ENCODE data around the gene MIS12. TPM values are rescaled to one million over a fixed set of nuclear protein-coding genes. Genes with fewer than 3 reads are reported as not detected.
A peak's percentile ranks its signal among the peaks of the same experiment; 100 is the strongest.

Gene MIS12
- total and polyA plus RNA-seq, 2 of the 13 experiments (the other 11 are each of a cell fraction or from before 2014, with no cell fraction given): 13.4 to 28.0 TPM

DNA sequence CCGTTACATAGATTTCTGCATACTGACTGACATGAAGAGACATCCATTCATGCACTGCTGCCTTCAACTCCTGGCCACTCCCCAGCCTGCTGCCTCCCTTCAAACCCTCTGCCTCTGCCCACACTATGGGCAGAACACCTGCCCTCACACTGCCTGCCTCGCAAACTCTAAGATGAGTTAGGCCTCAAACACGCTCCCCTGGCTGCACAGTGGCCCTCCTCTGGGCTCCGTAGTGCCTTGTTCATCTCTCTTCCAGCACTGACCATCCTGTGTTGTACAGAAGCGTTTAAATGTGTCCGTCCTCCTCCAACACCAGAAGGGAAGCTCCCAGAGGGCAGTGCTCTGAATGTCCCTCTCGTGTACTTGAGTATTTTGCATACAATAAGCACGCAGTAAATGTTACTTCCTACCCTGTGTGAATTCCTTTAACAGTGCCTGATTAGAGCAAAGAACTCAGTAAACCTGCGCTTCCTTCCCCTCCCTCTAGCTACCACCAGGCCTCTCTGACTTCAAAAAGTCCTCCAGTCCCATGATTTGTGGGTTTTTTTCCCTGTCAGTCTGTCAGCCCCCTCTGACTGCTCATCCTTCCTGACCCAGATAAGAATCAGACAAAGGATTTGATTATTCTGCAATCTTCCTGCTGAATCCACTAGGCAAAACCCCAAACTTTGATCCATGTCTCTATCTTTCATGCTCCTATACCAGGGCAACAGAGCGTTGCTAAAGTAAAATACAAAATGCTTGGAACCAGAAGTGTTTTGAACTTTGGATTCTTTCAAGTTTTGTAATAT is 21.5 kb upstream of the MIS12 start (continued):
- TF ChIP-seq, protein P1, sequence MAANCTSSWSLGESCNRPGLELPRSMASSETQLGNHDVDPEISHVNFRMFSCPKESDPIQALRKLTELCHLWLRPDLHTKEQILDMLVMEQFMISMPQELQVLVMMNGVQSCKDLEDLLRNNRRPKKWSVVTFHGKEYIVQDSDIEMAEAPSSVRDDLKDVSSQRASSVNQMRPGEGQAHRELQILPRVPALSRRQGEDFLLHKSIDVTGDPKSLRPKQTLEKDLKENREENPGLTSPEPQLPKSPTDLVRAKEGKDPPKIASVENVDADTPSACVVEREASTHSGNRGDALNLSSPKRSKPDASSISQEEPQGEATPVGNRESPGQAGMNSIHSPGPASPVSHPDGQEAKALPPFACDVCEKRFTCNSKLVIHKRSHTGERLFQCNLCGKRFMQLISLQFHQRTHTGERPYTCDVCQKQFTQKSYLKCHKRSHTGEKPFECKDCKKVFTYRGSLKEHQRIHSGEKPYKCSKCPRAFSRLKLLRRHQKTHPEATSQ (CRISPR knock-in tag; IDR thresholded peaks at IDR 0.05; ENCODE audit: borderline replicate concordance): no peak
- TF ChIP-seq ELF1 (CRISPR knock-in tag; IDR thresholded peaks at IDR 0.05) (0 out of 2 replicates have a peak, but pooled peaks have one; percentile 13), KDM4B (CRISPR knock-in tag; IDR thresholded peaks at IDR 0.05) (no peak), RFXANK (CRISPR knock-in tag; IDR thresholded peaks at IDR 0.05) (peak; percentile 40; the same call in 1 of the 2 replicates), MED1 (CRISPR knock-in tag; IDR thresholded peaks at IDR 0.05) (0 out of 2 replicates have a peak, but pooled peaks have one; percentile 30), ASH2L (IDR thresholded peaks at IDR 0.05; ENCODE audit: insufficient read length, low read depth, low read length) (peak; percentile 83), ZNF33B (CRISPR knock-in tag; IDR thresholded peaks at IDR 0.05) (no peak), ISL2 (CRISPR knock-in tag; IDR thresholded peaks at IDR 0.05) (0 out of 2 replicates have a peak, but pooled peaks have one; percentile 55), SAP130 (CRISPR knock-in tag; IDR thresholded peaks at IDR 0.05; ENCODE audit: low read depth) (peak; percentile 83), YEATS2 (CRISPR knock-in tag; IDR thresholded peaks at IDR 0.05; ENCODE audit: borderline replicate concordance) (peak; percentile 51; the same call in 1 of the 2 replicates), GFI1 (CRISPR knock-in tag; IDR thresholded peaks at IDR 0.05; ENCODE audit: borderline replicate concordance) (0 out of 2 replicates have a peak, but pooled peaks have one; percentile 64), HNRNPL (IDR thresholded peaks at IDR 0.05; ENCODE audit: low read depth, low read length) (0 out of 2 replicates have a peak, but pooled peaks have one; percentile 47), ZNF710 (CRISPR knock-in tag; IDR thresholded peaks at IDR 0.05; ENCODE audit: borderline replicate concordance) (peak; percentile 81), HNF1A (IDR thresholded peaks at IDR 0.05; ENCODE audit: low read depth) (no peak), HNF1A (CRISPR knock-in tag; IDR thresholded peaks at IDR 0.05; ENCODE audit: borderline replicate concordance) (0 out of 2 replicates have a peak, but pooled peaks have one; percentile 19), RFX3 (CRISPR knock-in tag; IDR thresholded peaks at IDR 0.05) (no peak)
- TF ChIP-seq, protein P2, sequence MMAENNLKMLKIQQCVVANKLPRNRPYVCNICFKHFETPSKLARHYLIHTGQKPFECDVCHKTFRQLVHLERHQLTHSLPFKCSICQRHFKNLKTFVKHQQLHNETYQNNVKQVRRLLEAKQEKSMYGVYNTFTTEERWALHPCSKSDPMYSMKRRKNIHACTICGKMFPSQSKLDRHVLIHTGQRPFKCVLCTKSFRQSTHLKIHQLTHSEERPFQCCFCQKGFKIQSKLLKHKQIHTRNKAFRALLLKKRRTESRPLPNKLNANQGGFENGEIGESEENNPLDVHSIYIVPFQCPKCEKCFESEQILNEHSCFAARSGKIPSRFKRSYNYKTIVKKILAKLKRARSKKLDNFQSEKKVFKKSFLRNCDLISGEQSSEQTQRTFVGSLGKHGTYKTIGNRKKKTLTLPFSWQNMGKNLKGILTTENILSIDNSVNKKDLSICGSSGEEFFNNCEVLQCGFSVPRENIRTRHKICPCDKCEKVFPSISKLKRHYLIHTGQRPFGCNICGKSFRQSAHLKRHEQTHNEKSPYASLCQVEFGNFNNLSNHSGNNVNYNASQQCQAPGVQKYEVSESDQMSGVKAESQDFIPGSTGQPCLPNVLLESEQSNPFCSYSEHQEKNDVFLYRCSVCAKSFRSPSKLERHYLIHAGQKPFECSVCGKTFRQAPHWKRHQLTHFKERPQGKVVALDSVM (CRISPR knock-in tag; IDR thresholded peaks at IDR 0.05): 0 out of 2 replicates have a peak, but pooled peaks have one; percentile 19

Measured in HepG2 (cell line).